ENCODE data around the gene PHLPP1. TPM values are rescaled to one million over a fixed set of nuclear protein-coding genes. Genes with fewer than 3 reads are reported as not detected.

The PHLPP1 gene
- total RNA-seq, 1 donor = 7.2 TPM

DNA sequence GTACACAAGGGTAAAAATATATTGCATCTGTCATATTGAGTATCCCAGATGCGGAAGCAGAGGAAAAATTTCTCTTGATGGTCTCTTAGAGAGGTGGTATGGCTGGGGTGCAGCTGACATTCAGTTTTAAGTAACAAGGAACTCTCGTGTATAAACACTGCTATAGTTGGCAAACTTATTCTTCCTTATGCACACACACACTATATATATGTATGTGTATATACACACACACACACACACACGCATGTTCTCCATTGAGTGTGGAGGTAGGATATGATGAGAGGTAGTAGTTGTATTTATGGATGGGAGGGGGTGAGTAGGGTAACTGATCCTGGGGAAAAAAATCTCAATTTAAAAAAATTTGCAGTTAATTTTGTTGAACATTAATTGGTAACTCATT lies 10.6 kb downstream of the PHLPP1 start:
- no peak for DNase-seq (ENCODE audit: low read depth)

DNA sequence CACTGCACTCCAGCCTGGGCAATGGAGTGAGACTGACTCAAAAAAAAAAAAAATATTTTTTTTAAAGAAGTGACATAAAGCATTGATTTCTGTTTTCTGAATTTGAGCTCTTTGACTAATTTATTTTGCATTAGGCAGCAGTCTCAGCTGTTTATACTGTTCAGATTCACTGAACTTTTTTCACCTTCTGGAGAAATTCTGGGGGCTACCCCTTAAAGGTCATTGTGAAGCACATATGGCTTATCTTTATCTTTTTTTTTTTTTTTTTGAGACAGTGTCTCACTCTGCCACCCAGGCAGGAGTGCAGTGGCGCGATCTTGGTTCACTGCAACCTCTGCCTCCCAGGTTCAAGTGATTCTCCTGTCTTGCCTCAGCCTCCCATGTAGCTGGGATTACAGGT lies 12.9 kb downstream of the PHLPP1 start:
- DNase-seq (ENCODE audit: low read depth) = no peak
- TF ChIP-seq, protein P1, sequence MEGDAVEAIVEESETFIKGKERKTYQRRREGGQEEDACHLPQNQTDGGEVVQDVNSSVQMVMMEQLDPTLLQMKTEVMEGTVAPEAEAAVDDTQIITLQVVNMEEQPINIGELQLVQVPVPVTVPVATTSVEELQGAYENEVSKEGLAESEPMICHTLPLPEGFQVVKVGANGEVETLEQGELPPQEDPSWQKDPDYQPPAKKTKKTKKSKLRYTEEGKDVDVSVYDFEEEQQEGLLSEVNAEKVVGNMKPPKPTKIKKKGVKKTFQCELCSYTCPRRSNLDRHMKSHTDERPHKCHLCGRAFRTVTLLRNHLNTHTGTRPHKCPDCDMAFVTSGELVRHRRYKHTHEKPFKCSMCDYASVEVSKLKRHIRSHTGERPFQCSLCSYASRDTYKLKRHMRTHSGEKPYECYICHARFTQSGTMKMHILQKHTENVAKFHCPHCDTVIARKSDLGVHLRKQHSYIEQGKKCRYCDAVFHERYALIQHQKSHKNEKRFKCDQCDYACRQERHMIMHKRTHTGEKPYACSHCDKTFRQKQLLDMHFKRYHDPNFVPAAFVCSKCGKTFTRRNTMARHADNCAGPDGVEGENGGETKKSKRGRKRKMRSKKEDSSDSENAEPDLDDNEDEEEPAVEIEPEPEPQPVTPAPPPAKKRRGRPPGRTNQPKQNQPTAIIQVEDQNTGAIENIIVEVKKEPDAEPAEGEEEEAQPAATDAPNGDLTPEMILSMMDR (IDR thresholded peaks at IDR 0.05; ENCODE audit: insufficient read depth, low read length) = no peak
- H3K4me3 ChIP-seq (ENCODE audit: low read depth, low read length) = no peak overlapping the region

More for the DNA sequence above, 10.6 kb downstream of the PHLPP1 start:
- H3K4me3 ChIP-seq (ENCODE audit: low read depth, low read length) = no peak overlapping the region
- TF ChIP-seq, protein P1 (IDR thresholded peaks at IDR 0.05; ENCODE audit: insufficient read depth, low read length) = no peak

DNA sequence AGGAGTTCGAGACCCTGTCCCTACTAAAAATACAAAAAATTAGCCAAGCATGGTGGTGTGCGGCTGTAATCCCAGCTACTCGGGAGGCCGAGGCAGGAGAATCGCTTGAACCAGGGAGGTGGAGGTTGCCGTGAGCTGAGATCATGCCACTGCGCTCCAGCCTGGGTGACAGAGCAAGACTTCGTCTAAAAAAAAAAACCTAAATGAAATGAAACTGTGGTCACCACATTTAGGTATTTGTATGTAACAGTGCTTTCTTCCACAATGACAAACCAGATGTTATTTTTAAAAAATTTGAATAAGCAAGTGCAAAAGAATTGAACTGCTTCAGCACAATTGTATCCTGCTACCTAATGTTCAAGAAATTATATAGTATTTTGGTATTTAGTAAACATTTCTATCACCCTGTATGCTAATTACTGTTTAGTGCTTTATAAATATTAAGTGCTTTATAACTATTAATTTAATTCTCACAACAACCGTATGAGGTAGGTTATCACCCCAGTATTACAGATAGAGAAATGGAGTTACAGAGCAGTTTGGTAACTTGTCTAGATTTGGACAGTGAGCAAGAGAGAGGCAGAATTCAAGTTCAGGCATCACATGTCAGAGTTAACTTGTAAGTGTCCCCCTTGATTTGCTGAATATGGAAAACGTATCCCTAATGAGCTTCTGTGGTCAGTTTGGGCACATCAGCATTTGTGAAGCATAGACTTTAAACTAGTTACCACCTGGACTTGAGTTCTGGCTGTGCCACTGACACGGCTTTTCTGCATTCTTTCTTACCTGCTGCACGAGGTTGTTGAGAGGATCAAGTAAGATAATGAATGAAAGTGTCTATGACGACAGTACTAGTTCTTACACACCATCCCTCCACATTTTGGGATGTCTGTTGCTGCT lies 14.4 kb downstream of the PHLPP1 start:
- TF ChIP-seq, protein P1 (IDR thresholded peaks at IDR 0.05; ENCODE audit: insufficient read depth, low read length) = no peak

DNA sequence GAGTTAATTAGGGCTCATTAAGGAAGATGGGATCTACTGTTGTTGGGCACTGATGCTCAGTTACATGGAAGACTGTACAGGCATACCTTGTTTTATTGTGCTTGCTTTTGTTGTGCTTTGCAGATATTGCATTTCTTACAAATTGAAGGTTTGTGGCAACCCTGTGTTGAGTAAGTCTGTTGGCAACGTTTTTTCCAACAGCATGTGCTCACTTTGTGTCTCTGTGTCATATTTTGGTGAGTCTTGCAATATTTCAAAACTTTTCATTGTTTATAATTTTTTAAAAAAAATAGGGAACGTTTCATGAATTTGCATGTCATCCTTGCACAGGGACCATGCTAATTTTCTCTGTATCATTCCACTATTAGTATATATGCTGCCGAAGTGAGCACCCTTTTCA lies 15.6 kb downstream of the PHLPP1 start:
- no peak for DNase-seq (ENCODE audit: low read depth)
- TF ChIP-seq, protein P1 (IDR thresholded peaks at IDR 0.05; ENCODE audit: insufficient read depth, low read length) = no peak
- H3K4me3 ChIP-seq (ENCODE audit: low read depth, low read length) = no peak overlapping the region

More for the DNA sequence above, 14.4 kb downstream of the PHLPP1 start:
- no peak for DNase-seq (ENCODE audit: low read depth)
- H3K4me3 ChIP-seq (ENCODE audit: low read depth, low read length) = no peak overlapping the region

DNA sequence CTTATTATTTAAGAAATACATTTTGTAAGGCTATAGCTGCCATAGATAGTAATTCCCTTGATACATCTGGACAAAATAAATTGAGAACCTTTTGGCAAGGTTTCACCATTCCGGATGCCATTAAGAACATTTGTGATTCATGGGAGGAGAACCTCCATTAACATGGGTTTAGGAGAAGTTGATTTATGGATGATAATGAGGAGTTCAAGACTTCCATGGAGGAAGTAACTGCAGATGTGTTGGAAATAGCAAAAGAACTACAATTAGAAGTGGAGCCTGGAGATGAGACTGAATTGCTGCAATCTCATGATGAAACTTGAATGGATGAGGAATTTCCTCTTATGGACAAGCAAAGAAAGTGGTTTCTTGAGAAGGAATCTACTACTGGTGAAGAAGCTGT lies 17.3 kb downstream of the PHLPP1 start:
- no peak for DNase-seq (ENCODE audit: low read depth)
- H3K4me3 ChIP-seq (ENCODE audit: low read depth, low read length) = no peak overlapping the region
- TF ChIP-seq, protein P1 (IDR thresholded peaks at IDR 0.05; ENCODE audit: insufficient read depth, low read length) = no peak

DNA sequence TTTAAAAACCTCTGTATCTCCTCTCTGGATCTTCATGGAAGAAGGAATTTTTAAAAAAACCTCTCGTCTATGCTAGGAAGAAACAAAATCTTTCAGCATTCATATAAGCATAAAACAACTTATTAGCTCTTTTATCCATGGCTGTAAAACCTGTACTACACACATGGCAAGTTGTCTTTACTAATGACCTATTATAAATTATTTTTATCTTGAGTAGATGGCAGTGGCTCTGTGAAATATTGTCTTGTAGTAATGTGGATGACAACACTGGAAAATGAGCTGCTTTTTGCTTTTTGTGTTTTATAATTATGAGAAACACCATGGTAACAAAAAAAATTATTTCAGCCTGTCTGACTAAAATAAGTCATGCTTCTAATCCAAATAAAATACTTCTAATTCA lies 18.9 kb downstream of the PHLPP1 start:
- no peak overlapping the region for H3K4me3 ChIP-seq (ENCODE audit: low read depth, low read length)
- TF ChIP-seq, protein P1 (IDR thresholded peaks at IDR 0.05; ENCODE audit: insufficient read depth, low read length) = no peak
- DNase-seq (ENCODE audit: low read depth) = no peak
